MM.1S (cell line): ENCODE measurements around the gene CMIP.

Experiments used
- CTCF ChIP-seq: fragments of 300-600 bp; sonication (generic); IDR thresholded peaks from 2 replicates; pipeline ENCODE4 v1.5.1; 2016; ENCODE audit warnings: antibody characterized with exemption, low read length, mixed read lengths
- EZH2 ChIP-seq: fragments of 300-600 bp; sonication (generic); optimal IDR thresholded peaks from 2 replicates; pipeline ENCODE3; 2017; ENCODE audit warnings: low read depth, mild to moderate bottlenecking, antibody characterized with exemption, low read length, mixed read lengths
- EZH2phosphoT487 ChIP-seq: fragments of 300-600 bp; sonication (generic); IDR thresholded peaks from 2 replicates; pipeline ENCODE4 v1.6.1; 2018; ENCODE audit warnings: antibody characterized with exemption, low read length

GRCh38 chr16:81688182-81688581 is 243.6 kb downstream of the CMIP start:
- TF ChIP-seq EZH2 (no peak), CTCF (no peak), EZH2phosphoT487 (no peak)
